Peyer's patch (tissue), 4 donors: ENCODE measurements around the gene PNCK.

Source experiments
- POLR2A ChIP-seq, 2 donors: fragments of 450-650 bp; IDR thresholded peaks; one replicate each; pipeline ENCODE4 v1.5.1; 2017; ENCODE audit warnings: antibody characterized with exemption in 2 of 2, mild to moderate bottlenecking in 2 of 2, moderate library complexity in 2 of 2
- TF ChIP-seq, protein P1 (sequence below), 6 experiments: fragments of 450-650 bp in 4 of 6; fragments of 200-600 bp in 2 of 6; sonication (generic) in 1 of 6; IDR thresholded peaks; one replicate each; pipeline ENCODE4 v1.5.1; 2017 to 2019; ENCODE audit warnings: antibody characterized with exemption in 6 of 6, mild to moderate bottlenecking in 3 of 6, moderate library complexity in 1 of 6

DNA sequence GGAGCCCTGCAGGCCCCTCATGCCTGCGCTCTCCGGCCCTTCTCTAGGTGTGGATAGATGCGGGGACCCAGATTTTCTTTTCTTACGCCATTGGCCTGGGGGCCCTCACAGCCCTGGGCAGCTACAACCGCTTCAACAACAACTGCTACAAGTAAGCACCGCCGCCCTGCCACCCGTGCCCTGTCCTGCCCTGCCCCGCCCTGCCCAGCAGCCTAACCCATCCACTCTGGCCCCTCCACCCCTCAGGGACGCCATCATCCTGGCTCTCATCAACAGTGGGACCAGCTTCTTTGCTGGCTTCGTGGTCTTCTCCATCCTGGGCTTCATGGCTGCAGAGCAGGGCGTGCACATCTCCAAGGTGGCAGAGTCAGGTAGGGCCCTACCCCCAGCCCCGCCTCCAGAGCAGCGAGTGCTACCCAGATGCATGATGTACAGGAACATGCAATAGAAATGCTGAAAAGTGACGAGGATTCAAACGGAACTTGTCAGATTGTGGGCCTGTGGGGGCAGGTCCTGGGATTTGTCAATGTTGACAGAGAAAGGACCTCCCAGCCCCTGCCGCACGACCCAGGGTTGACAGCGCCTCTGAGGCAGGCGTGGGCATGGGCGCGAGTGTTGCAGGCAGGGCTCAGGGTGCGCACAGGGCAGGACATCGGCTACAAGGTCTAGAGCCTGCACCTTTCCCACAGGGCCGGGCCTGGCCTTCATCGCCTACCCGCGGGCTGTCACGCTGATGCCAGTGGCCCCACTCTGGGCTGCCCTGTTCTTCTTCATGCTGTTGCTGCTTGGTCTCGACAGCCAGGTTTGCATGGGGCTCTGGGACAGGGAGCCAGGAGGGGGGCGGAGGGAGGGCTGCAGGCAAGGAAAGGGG lies 19.8 kb upstream of the PNCK start:
- no peak for TF ChIP-seq POLR2A (IDR thresholded peaks at IDR 0.05)
- TF ChIP-seq, protein P1, sequence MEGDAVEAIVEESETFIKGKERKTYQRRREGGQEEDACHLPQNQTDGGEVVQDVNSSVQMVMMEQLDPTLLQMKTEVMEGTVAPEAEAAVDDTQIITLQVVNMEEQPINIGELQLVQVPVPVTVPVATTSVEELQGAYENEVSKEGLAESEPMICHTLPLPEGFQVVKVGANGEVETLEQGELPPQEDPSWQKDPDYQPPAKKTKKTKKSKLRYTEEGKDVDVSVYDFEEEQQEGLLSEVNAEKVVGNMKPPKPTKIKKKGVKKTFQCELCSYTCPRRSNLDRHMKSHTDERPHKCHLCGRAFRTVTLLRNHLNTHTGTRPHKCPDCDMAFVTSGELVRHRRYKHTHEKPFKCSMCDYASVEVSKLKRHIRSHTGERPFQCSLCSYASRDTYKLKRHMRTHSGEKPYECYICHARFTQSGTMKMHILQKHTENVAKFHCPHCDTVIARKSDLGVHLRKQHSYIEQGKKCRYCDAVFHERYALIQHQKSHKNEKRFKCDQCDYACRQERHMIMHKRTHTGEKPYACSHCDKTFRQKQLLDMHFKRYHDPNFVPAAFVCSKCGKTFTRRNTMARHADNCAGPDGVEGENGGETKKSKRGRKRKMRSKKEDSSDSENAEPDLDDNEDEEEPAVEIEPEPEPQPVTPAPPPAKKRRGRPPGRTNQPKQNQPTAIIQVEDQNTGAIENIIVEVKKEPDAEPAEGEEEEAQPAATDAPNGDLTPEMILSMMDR (IDR thresholded peaks at IDR 0.05) = no peak
